ENCODE results near the gene BBS9. TPM values are rescaled to one million over a fixed set of nuclear protein-coding genes. Genes with fewer than 3 reads are reported as not detected.

Gene BBS9
- total and polyA plus RNA-seq, 3 donors from 2014 or later, result 39.3 to 55.7 (median 53.3) TPM

DNA sequence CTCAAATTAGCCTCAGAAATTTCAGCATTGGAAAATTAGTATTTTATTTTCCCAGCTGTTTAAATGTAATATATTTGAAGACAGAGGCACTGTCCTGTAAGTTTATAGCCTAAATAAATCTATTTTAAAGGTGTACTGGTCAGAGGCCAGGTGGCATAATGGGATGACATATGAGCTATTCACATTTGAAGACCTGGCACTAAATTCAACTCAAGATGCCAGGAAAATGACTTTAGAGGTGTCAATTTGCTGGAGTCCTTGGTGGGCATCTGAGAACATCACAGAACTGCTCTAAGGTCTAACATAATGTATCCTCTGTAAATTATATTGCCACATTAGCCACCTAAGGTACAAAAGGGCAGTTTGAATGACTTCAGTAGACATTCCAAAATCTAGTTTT lies 427.1 kb downstream of the BBS9 start:
- no peak overlapping the region for H3K27ac ChIP-seq
- no peak overlapping the region for H3K4me3 ChIP-seq
- no peaks in the 10 kb centered on the region for H3K9me3 ChIP-seq
- H3K36me3 ChIP-seq (ENCODE audit: low read depth, missing control alignments), result no peaks in the 10 kb centered on the region
- no peaks in the 10 kb centered on the region for H3K27me3 ChIP-seq
- TF ChIP-seq, protein P1, sequence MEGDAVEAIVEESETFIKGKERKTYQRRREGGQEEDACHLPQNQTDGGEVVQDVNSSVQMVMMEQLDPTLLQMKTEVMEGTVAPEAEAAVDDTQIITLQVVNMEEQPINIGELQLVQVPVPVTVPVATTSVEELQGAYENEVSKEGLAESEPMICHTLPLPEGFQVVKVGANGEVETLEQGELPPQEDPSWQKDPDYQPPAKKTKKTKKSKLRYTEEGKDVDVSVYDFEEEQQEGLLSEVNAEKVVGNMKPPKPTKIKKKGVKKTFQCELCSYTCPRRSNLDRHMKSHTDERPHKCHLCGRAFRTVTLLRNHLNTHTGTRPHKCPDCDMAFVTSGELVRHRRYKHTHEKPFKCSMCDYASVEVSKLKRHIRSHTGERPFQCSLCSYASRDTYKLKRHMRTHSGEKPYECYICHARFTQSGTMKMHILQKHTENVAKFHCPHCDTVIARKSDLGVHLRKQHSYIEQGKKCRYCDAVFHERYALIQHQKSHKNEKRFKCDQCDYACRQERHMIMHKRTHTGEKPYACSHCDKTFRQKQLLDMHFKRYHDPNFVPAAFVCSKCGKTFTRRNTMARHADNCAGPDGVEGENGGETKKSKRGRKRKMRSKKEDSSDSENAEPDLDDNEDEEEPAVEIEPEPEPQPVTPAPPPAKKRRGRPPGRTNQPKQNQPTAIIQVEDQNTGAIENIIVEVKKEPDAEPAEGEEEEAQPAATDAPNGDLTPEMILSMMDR (IDR thresholded peaks at IDR 0.05), result no peak
- TF ChIP-seq POLR2A (IDR thresholded peaks at IDR 0.05), result no peak
- no peaks in the 10 kb centered on the region for H3K4me1 ChIP-seq
- intact Hi-C loops (cut with DNase I; ENCODE audit: low total_unique reads), result no loop called here
- no peak for DNase-seq

DNA sequence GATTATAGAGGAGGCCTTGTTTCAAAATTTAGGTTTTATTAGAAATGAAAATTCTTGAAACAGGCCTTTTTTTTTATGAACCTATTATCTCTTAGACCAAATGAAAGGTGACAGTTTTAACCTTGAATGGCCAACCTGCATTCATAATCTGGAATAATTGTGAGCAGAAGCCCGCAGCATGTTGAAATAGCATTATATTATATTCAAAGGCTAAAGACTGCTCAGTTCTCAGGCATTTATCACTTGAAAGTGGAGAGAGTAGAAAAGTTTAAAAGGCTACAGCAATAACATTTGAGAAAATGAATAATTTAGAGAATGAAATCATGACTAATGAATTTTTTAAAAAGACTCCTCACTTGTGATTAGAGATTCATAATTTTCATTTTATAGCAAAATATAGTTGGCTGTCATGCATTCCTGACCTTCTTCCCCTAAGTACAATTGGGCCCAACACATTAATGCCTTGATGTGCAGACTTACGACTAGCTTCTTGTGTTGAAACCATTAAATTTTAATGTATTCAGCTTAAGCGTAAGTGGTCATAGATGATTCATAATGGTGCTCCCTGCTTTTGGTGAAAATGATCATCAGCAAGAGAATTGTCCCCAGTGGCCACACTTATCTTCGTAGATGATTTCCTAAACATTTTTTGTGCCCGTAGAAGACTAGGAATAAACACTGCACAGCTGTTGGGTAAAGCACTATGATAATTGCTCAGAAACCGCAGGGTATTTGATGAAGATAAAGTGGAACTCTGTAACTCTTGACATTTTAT lies 429.4 kb downstream of the BBS9 start:
- H3K27ac ChIP-seq, result no peak overlapping the region
- intact Hi-C loops (cut with DNase I; ENCODE audit: low total_unique reads), result no loop called here
- 93 to 95% methylated on average over 6 of the region's 6 CpGs for WGBS, 2 donors

DNA sequence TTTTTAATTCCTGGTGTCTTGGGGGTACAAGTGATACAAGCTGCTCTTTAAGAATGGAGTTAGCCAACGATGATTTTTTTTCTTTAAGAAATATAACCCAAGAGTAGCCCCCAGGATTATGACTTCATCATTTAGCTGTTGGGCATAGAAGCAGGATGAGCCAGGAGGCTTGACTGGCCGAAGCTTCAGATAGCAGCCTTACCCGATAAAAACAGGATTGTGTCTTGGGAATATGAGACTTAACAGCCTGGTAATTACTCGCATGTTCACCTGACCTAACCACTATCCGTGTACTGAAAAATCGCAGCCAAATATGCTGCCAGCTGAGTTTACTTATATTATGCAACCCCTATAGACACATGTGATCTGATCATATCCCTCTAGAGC lies 430.0 kb downstream of the BBS9 start:
- TF ChIP-seq POLR2A (IDR thresholded peaks at IDR 0.05), result no peak
- TF ChIP-seq, protein P1 (IDR thresholded peaks at IDR 0.05), result no peak
- Histone ChIP-seq H3K27ac (no peak overlapping the region), H3K4me3 (no peak overlapping the region), H3K9me3 (no peaks in the 10 kb centered on the region), H3K36me3 (ENCODE audit: low read depth, missing control alignments) (no peaks in the 10 kb centered on the region), H3K4me1 (no peaks in the 10 kb centered on the region), H3K27me3 (no peaks in the 10 kb centered on the region)
- intact Hi-C loops (cut with DNase I; ENCODE audit: low total_unique reads), result no loop called here
- WGBS, 2 donors, result 80 to 81% methylated on average over 6 of the region's 6 CpGs
- DNase-seq, result no peak

More for the DNA sequence above, 429.4 kb downstream of the BBS9 start:
- H3K4me3 ChIP-seq, result no peak overlapping the region
- H3K4me1 ChIP-seq, result no peaks in the 10 kb centered on the region
- no peaks in the 10 kb centered on the region for H3K9me3 ChIP-seq
- H3K27me3 ChIP-seq, result no peaks in the 10 kb centered on the region
- H3K36me3 ChIP-seq (ENCODE audit: low read depth, missing control alignments), result no peaks in the 10 kb centered on the region
- TF ChIP-seq, protein P1 (IDR thresholded peaks at IDR 0.05), result no peak
- TF ChIP-seq POLR2A (IDR thresholded peaks at IDR 0.05), result no peak
- DNase-seq, result no peak

DNA sequence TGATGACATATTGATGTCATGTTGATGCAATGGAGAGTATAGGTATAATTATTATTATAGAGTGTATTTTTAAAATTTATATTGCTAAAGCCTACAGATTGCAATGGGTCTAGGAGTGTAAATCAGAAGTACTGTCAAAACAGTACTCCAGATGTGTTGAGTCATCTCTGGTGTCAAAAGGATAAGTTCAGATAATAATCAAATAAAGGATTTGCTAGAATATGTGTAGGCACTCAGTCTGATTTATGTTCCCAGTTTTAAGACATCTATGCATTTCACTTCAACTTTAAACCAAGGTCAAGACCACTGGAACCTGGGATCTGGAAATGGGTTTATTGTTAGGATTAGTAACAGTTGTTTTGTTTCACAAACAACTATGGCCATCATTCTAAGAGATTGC lies 433.6 kb downstream of the BBS9 start:
- intact Hi-C loops (cut with DNase I; ENCODE audit: low total_unique reads), result no loop called here
- H3K4me3 ChIP-seq, result no peak overlapping the region
- no peaks in the 10 kb centered on the region for H3K27me3 ChIP-seq
- no peaks in the 10 kb centered on the region for H3K36me3 ChIP-seq (ENCODE audit: low read depth, missing control alignments)
- no peak for DNase-seq
- H3K9me3 ChIP-seq, result no peaks in the 10 kb centered on the region
- no peak for TF ChIP-seq POLR2A (IDR thresholded peaks at IDR 0.05)
- TF ChIP-seq, protein P1 (IDR thresholded peaks at IDR 0.05), result no peak
- no peaks in the 10 kb centered on the region for H3K4me1 ChIP-seq
- no peak overlapping the region for H3K27ac ChIP-seq

DNA sequence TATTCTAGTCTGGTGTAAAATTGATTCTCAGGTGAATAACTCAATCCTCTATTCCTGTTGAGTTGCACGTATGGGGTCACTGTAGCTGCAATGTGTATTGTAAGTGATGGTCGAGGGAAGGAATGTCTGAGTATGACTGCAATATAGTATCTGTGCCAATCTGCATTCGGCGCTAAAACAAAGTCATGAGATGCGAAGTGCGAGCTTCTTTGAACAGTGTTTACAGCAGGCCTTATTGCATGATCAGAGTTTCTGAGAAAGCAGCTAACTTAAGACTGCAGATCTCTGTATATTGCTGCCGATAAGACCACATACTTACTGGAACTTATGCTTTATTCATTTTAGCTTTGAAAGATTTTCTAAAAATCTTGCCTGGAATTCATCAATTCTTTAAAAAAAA lies 434.3 kb downstream of the BBS9 start:
- Histone ChIP-seq H3K4me1 (no peaks in the 10 kb centered on the region), H3K4me3 (no peak overlapping the region), H3K36me3 (ENCODE audit: low read depth, missing control alignments) (no peaks in the 10 kb centered on the region), H3K9me3 (no peaks in the 10 kb centered on the region), H3K27ac (no peak overlapping the region), H3K27me3 (no peaks in the 10 kb centered on the region)
- no peak for DNase-seq
- WGBS, 2 donors, result 89 to 95% methylated on average over 7 of the region's 7 CpGs
- no peak for TF ChIP-seq POLR2A (IDR thresholded peaks at IDR 0.05)
- TF ChIP-seq, protein P1 (IDR thresholded peaks at IDR 0.05), result no peak
- intact Hi-C loops (cut with DNase I; ENCODE audit: low total_unique reads), result no loop called here

Data from testis (tissue), 3 donors.